NCI-H748 treated with DMSO at 0.1 percent for 48 hours (cell line): Measurements from ENCODE around the gene PLA2G2C.
"Not testable (repeated sequence)": the region's sequence is repeated elsewhere in the genome, so short reads cannot be mapped to it uniquely, and the experiment has no call there.

Experiments used
- DNase-seq: peaks from one replicate; lab custom pipeline; 2025; lab: John Stamatoyannopoulos, UW

The PLA2G2C gene

GRCh38 chr1:20130518-20130917 is 55.8 kb downstream of the PLA2G2C start:
- DNase-seq: not testable (repeated sequence)

GRCh38 chr1:20126806-20127440 is 59.4 kb downstream of the PLA2G2C start:
- no peak for DNase-seq

- DNase-seq: no peak
Observed at GRCh38 chr1:20126041-20126805, 60.1 kb downstream of the PLA2G2C start.

GRCh38 chr1:20125100-20125499 is 61.2 kb downstream of the PLA2G2C start:
- DNase-seq: no peak

- no peak for DNase-seq
Observed at GRCh38 chr1:20124456-20125057, 61.8 kb downstream of the PLA2G2C start.

GRCh38 chr1:20123722-20124455 is 62.4 kb downstream of the PLA2G2C start:
- DNase-seq: no peak

GRCh38 chr1:20120796-20121195 is 65.5 kb downstream of the PLA2G2C start:
- no peak for DNase-seq

GRCh38 chr1:20119347-20119746 is 67.0 kb downstream of the PLA2G2C start, which contains the start of gene PLA2G2D:
Gene PLA2G2D (minus strand): TSS chr1:20119536. CDS start chr1:20119498, 38 bp downstream.
- no peak for DNase-seq

- DNase-seq: no peak
Observed at GRCh38 chr1:20117236-20117635, 69.1 kb downstream of the PLA2G2C start.

GRCh38 chr1:20115916-20116315 is 70.4 kb downstream of the PLA2G2C start:
- DNase-seq: no peak

GRCh38 chr1:20115479-20115878 is 70.8 kb downstream of the PLA2G2C start:
- DNase-seq: no peak

GRCh38 chr1:20114021-20114648 is 72.2 kb downstream of the PLA2G2C start:
- no peak for DNase-seq
